ENCODE results near the gene YIPF1. TPM values are rescaled to one million over a fixed set of nuclear protein-coding genes. Genes with fewer than 3 reads are reported as not detected.

Gene YIPF1
- total RNA-seq, 1 donor from 2014 or later: 26.3 TPM

- H3K4me1 Mint-ChIP-seq (ENCODE audit: unreplicated experiment): peaks cover 7% of the 10 kb centered on the region
- peaks cover 4% of the 10 kb centered on the region for H3K36me3 Mint-ChIP-seq (ENCODE audit: low read depth, unreplicated experiment)
- peaks cover 2% of the 10 kb centered on the region for H3K27me3 Mint-ChIP-seq (ENCODE audit: unreplicated experiment)
- H3K4me3 Mint-ChIP-seq (ENCODE audit: unreplicated experiment): peak overlapping the region; percentile 100
- TF ChIP-seq CTCF (IDR thresholded peaks at IDR 0.05; ENCODE audit: unreplicated experiment): no peak
- peaks cover 4% of the 10 kb centered on the region for H3K9me3 Mint-ChIP-seq (ENCODE audit: unreplicated experiment)
- DNase-seq (ENCODE audit: low spot score): no peak
- H3K27ac Mint-ChIP-seq (ENCODE audit: unreplicated experiment): no peak overlapping the region
Observed at GRCh38 chr1:53838654-53838974, 51.0 kb downstream of the YIPF1 start.

GRCh38 chr1:53837924-53838653, 51.5 kb downstream of the YIPF1 start, which contains the start of gene NDC1:
Gene NDC1, minus strand, starts transcription at chr1:53838296. Its CDS starts 35 bp downstream, at chr1:53838261.
- Mint-ChIP-seq H3K27me3 (ENCODE audit: unreplicated experiment) (peaks cover 3% of the 10 kb centered on the region), H3K4me1 (ENCODE audit: unreplicated experiment) (peaks cover 7% of the 10 kb centered on the region), H3K4me3 (ENCODE audit: unreplicated experiment) (peak within 1 kb of the TSS; percentile 100), H3K9me3 (ENCODE audit: unreplicated experiment) (peaks cover 4% of the 10 kb centered on the region), H3K36me3 (ENCODE audit: low read depth, unreplicated experiment) (peaks cover 4% of the 10 kb centered on the region), H3K27ac (ENCODE audit: unreplicated experiment) (peak within 1 kb of the TSS; percentile 94)
- peak; percentile 83 for DNase-seq (ENCODE audit: low spot score)
- no peak for TF ChIP-seq CTCF (IDR thresholded peaks at IDR 0.05; ENCODE audit: unreplicated experiment)

DNA sequence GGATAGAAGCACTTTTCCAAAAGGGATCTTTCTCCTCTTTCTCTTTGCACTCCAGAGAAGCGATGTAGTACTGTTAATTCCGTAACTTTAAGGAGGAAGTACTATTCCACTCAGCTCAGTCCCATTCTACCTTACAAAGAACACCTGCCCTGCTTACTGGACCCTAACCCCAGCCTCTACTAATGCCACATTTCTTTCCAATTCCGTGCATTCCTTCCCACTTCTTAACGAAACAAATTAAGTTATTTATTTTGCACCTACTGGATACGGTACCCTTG, 52.0 kb downstream of the YIPF1 start:
- Mint-ChIP-seq H3K4me3 (ENCODE audit: unreplicated experiment) (peak overlapping the region; percentile 100), H3K9me3 (ENCODE audit: unreplicated experiment) (peaks cover 4% of the 10 kb centered on the region), H3K27ac (ENCODE audit: unreplicated experiment) (peak overlapping the region; percentile 94), H3K27me3 (ENCODE audit: unreplicated experiment) (peaks cover 3% of the 10 kb centered on the region), H3K4me1 (ENCODE audit: unreplicated experiment) (peaks cover 7% of the 10 kb centered on the region), H3K36me3 (ENCODE audit: low read depth, unreplicated experiment) (peaks cover 4% of the 10 kb centered on the region)
- TF ChIP-seq CTCF (IDR thresholded peaks at IDR 0.05; ENCODE audit: unreplicated experiment): no peak
- DNase-seq (ENCODE audit: low spot score): no peak

DNA sequence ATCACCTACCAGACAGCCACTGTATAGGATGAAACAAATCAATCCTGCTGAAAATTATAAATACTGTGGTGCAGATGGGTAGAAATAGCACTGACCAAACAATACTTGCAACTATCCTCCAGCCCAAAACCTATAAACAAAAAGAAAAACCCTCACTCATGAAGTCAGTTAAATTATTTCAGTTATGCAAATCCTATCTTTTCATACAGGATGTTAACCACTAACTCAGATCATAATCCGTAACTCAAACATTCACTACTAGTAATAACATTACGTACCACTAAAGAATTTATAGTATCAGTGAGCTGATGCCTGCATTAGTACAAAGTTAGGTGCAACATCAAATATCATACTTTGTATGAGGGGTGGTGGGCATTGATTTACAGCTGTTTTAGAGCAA, 54.1 kb downstream of the YIPF1 start:
- no peak overlapping the region for H3K4me3 Mint-ChIP-seq (ENCODE audit: unreplicated experiment)
- peaks cover 3% of the 10 kb centered on the region for H3K27me3 Mint-ChIP-seq (ENCODE audit: unreplicated experiment)
- no peaks in the 10 kb centered on the region for H3K9me3 Mint-ChIP-seq (ENCODE audit: unreplicated experiment)
- H3K27ac Mint-ChIP-seq (ENCODE audit: unreplicated experiment): no peak overlapping the region
- no peak for TF ChIP-seq CTCF (IDR thresholded peaks at IDR 0.05; ENCODE audit: unreplicated experiment)
- DNase-seq (ENCODE audit: low spot score): no peak
- H3K4me1 Mint-ChIP-seq (ENCODE audit: unreplicated experiment): peaks cover 7% of the 10 kb centered on the region
- no peaks in the 10 kb centered on the region for H3K36me3 Mint-ChIP-seq (ENCODE audit: low read depth, unreplicated experiment)

DNA sequence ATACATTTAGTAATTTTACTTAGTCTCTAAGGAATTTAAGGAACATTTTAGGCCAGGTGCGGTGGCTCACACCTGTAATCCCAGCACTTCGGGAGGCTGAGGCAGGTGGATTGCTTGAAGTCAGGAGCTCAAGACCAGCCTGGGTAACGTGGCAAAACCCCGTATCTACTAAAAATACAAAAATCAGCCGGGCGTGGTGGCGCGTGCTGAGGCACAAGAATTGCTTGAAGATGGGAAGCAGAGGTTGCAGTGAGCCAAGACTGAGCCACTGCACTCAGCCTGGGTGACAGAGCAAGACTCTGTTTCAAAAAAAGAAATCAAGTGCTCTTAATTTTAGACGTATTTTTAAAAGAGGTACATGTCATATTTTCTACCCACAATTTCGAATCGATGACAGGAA, 54.8 kb downstream of the YIPF1 start:
- DNase-seq (ENCODE audit: low spot score): no peak
- TF ChIP-seq CTCF (IDR thresholded peaks at IDR 0.05; ENCODE audit: unreplicated experiment): no peak
- Mint-ChIP-seq H3K27ac (ENCODE audit: unreplicated experiment) (no peak overlapping the region), H3K4me3 (ENCODE audit: unreplicated experiment) (no peak overlapping the region), H3K4me1 (ENCODE audit: unreplicated experiment) (peaks cover 7% of the 10 kb centered on the region), H3K27me3 (ENCODE audit: unreplicated experiment) (peaks cover 3% of the 10 kb centered on the region), H3K36me3 (ENCODE audit: low read depth, unreplicated experiment) (no peaks in the 10 kb centered on the region), H3K9me3 (ENCODE audit: unreplicated experiment) (no peaks in the 10 kb centered on the region)
